RPMI7951 (cell line): ENCODE measurements around the gene SLC39A6. TPM values are rescaled to one million over a fixed set of nuclear protein-coding genes. Genes with fewer than 3 reads are reported as not detected.
"Not testable (repeated sequence)": the region's sequence is repeated elsewhere in the genome, so short reads cannot be mapped to it uniquely, and the experiment has no call there.

Experiments used
- DNase-seq: peaks from one replicate; pipeline ENCODE4 v3.0.0-alpha.2; 2012; ENCODE audit warnings: low read depth
- total RNA-seq: library from RNA; depleted of rRNA; stranded (reverse); fragments of >200 nt; shearing (Covaris generic); gene quantifications from 2 replicates; pipeline ENCODE4 v1.2.3, GENCODE V29; 2014

The SLC39A6 gene
- total RNA-seq, 1 experiment from 2014 or later = 87.5 TPM

GRCh38 chr18:36099311-36099710 lies 29.8 kb downstream of the SLC39A6 start:
- no peak for DNase-seq

GRCh38 chr18:36096955-36097354 lies 32.2 kb downstream of the SLC39A6 start:
- no peak for DNase-seq

- DNase-seq = peak; percentile 58
These were observed 33.1 kb downstream of the SLC39A6 start for GRCh38 chr18:36095936-36096519.

GRCh38 chr18:36094431-36094830 lies 34.7 kb downstream of the SLC39A6 start:
- DNase-seq = no peak

- peak; percentile 29 for DNase-seq
These were observed 37.0 kb downstream of the SLC39A6 start for GRCh38 chr18:36092116-36092515.

GRCh38 chr18:36089001-36089400 lies 40.1 kb downstream of the SLC39A6 start:
- no peak for DNase-seq

GRCh38 chr18:36088256-36088655 lies 40.9 kb downstream of the SLC39A6 start:
- no peak for DNase-seq

GRCh38 chr18:36086186-36086585 lies 43.0 kb downstream of the SLC39A6 start:
- peak; percentile 14 for DNase-seq

GRCh38 chr18:36085195-36085594 lies 43.9 kb downstream of the SLC39A6 start:
- no peak for DNase-seq

- no peak for DNase-seq
These were observed 45.4 kb downstream of the SLC39A6 start for GRCh38 chr18:36083729-36084128.

GRCh38 chr18:36081118-36081517 lies 48.0 kb downstream of the SLC39A6 start:
- DNase-seq = not testable (repeated sequence)

GRCh38 chr18:36078751-36079529 lies 50.2 kb downstream of the SLC39A6 start:
- DNase-seq = peak; percentile 74

- not testable (repeated sequence) for DNase-seq
These were observed 51.4 kb downstream of the SLC39A6 start for GRCh38 chr18:36077764-36078163.

GRCh38 chr18:36075862-36076587 lies 53.1 kb downstream of the SLC39A6 start:
- peak; percentile 77 for DNase-seq

GRCh38 chr18:36074435-36074834 lies 54.7 kb downstream of the SLC39A6 start:
- no peak for DNase-seq

- DNase-seq = no peak
These were observed 55.5 kb downstream of the SLC39A6 start for GRCh38 chr18:36073676-36074075.

- DNase-seq = not testable (repeated sequence)
These were observed 56.7 kb downstream of the SLC39A6 start for GRCh38 chr18:36072406-36072805.

- DNase-seq = peak; percentile 88
These were observed 61.8 kb downstream of the SLC39A6 start, which contains the start of gene RPRD1A for GRCh38 chr18:36067055-36067957. Gene RPRD1A (minus strand): TSS chr18:36067559. CDS start chr18:36067404, 155 bp downstream.

- no peak for DNase-seq
These were observed 62.5 kb downstream of the SLC39A6 start for GRCh38 chr18:36066686-36067054.

- DNase-seq = no peak
These were observed 63.1 kb downstream of the SLC39A6 start for GRCh38 chr18:36066001-36066400.

- DNase-seq = not testable (repeated sequence)
These were observed 64.4 kb downstream of the SLC39A6 start for GRCh38 chr18:36064809-36065079.
